GM10266 (cell line): ENCODE data around the gene RARG.
"Not testable (repeated sequence)": the region's sequence is repeated elsewhere in the genome, so short reads cannot be mapped to it uniquely, and the experiment has no call there.

Experiments
- DNase-seq: peaks from one replicate; pipeline ENCODE4 v3.0.0; 2012; ENCODE audit errors: extremely low spot score
- CTCF ChIP-seq: IDR thresholded peaks from 2 replicates; pipeline ENCODE4 v1.5.1; 2012; ENCODE audit warnings: mild to moderate bottlenecking, low read depth; ENCODE audit not compliant: control insufficient read depth, insufficient read depth; ENCODE audit errors: missing control alignments

The RARG gene

DNA sequence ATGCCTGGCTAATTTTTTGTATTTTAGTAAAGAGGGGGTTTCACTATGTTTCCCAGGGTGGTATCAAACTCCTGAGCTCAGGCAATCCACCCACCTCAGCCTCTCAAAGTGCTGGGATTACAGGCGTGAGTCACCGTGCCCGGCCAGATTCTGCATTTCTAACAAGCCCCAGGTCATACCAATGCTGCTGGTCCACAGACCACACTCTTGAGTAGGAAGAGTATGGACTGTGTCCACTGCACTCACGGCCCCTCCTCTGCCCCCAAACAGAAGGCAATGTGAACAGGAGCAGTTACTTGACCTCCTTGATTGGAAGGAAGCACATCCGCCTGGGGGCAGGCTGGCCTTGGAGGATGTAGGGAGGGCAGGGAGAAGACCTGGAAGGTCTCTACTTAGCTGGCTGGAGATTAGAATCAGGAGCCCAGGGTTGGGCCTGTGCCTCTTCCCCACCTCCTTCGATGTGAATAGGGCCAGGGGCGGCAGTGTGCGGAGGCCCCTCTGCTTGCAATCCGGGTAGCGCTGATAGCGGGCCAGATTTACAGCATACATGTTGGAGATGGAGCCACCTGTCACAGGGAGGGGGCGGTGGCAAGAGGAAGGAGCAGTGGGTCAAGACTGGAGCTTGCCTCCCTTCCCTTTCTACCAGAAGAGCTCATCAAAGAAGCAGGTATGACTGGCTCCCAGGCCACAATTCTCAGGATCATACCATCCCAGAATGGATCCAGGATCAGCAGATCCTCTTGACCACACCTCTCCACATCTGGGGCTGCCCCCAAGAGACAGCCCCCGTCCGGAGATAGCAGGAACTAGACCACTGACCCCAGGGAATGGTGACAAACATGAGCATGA, 60.9 kb downstream of the RARG start:
- no peak for TF ChIP-seq CTCF
- DNase-seq, result peak; percentile 1

DNA sequence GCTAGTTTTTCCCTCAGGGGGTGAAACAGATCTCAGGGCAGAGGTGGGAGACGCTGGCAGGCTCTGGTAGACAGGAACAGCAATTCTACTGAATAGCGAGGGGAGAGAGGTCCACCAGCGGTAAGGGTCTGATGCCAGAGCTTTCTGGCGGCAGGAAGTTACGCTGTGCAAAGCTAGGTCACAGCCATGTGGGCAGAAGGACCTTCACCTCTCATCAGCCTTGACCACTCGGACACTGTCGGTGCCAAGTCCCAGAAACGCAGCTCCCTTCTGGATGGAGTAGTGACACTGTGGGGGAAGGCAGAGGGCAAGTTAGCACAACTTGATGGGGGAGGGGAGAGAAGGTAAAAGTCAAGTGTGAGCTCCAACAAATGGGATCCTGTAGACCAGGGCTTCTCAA, 61.8 kb downstream of the RARG start:
- TF ChIP-seq CTCF, result no peak
- DNase-seq, result no peak

GRCh38 chr12:53169644-53170043, 62.4 kb downstream of the RARG start:
- no peak for TF ChIP-seq CTCF
- no peak for DNase-seq

- no peak for TF ChIP-seq CTCF
- no peak for DNase-seq
Observed at GRCh38 chr12:53166837-53167236, 65.2 kb downstream of the RARG start.

GRCh38 chr12:53163008-53163407, 69.0 kb downstream of the RARG start:
- DNase-seq, result not testable (repeated sequence)

GRCh38 chr12:53161119-53161911, 70.7 kb downstream of the RARG start:
- no peak for DNase-seq
- TF ChIP-seq CTCF, result no peak

GRCh38 chr12:53160673-53161072, 71.3 kb downstream of the RARG start:
- no peak for TF ChIP-seq CTCF
- no peak for DNase-seq
